Measurements from ENCODE around the gene EPHB4.
"Not testable (repeated sequence)": the region's sequence is repeated elsewhere in the genome, so short reads cannot be mapped to it uniquely, and the experiment has no call there.

EPHB4 gene

GRCh38 chr7:100819586-100819985 is 7.7 kb downstream of the EPHB4 start:
- no peak for DNase-seq

GRCh38 chr7:100818825-100819224 is 8.5 kb downstream of the EPHB4 start:
- no peak for DNase-seq

GRCh38 chr7:100818366-100818765 is 9.0 kb downstream of the EPHB4 start:
- DNase-seq = no peak

GRCh38 chr7:100817097-100817496 is 10.2 kb downstream of the EPHB4 start:
- no peak for DNase-seq

- not testable (repeated sequence) for DNase-seq
These were observed 10.8 kb downstream of the EPHB4 start for GRCh38 chr7:100816515-100816914.

GRCh38 chr7:100812729-100813128 is 14.6 kb downstream of the EPHB4 start:
- no peak for DNase-seq

- no peak for DNase-seq
These were observed 15.8 kb downstream of the EPHB4 start for GRCh38 chr7:100811480-100811879.

GRCh38 chr7:100808354-100808875 is 18.9 kb downstream of the EPHB4 start:
- DNase-seq = no peak

GRCh38 chr7:100806883-100807282 is 20.4 kb downstream of the EPHB4 start:
- DNase-seq = not testable (repeated sequence)

- no peak for DNase-seq
These were observed 21.0 kb downstream of the EPHB4 start for GRCh38 chr7:100806276-100806675.

- DNase-seq = no peak
These were observed 22.5 kb downstream of the EPHB4 start for GRCh38 chr7:100804681-100805431.

- peak; percentile 86 for DNase-seq
These were observed 23.7 kb downstream of the EPHB4 start for GRCh38 chr7:100803398-100804161.

GRCh38 chr7:100802951-100803350 is 24.4 kb downstream of the EPHB4 start:
- no peak for DNase-seq

- DNase-seq = no peak
These were observed 25.3 kb downstream of the EPHB4 start for GRCh38 chr7:100801833-100802568.

GRCh38 chr7:100799037-100799896 is 28.1 kb downstream of the EPHB4 start:
- DNase-seq = no peak

GRCh38 chr7:100794741-100795140 is 32.6 kb downstream of the EPHB4 start:
- DNase-seq = no peak

GRCh38 chr7:100793806-100794660 is 33.3 kb downstream of the EPHB4 start:
- no peak for DNase-seq

GRCh38 chr7:100791881-100792666 is 35.2 kb downstream of the EPHB4 start:
- DNase-seq = no peak

GRCh38 chr7:100789055-100789454 is 38.3 kb downstream of the EPHB4 start:
- no peak for DNase-seq

- no peak for DNase-seq
These were observed 41.0 kb downstream of the EPHB4 start for GRCh38 chr7:100786323-100786722.

- no peak for DNase-seq
These were observed 41.4 kb downstream of the EPHB4 start for GRCh38 chr7:100785878-100786277.

Measured in NCI-H1092 treated with DMSO at 0.1 percent for 48 hours (cell line).